KBM-7 (cell line): ENCODE results near the gene EHD1.
A peak's percentile ranks its signal among the peaks of the same experiment; 100 is the strongest.

Experiments
- DNase-seq: peaks from one replicate; pipeline ENCODE4 v3.0.0-alpha.2; 2015
- in situ Hi-C: fragments of 300-500 bp; cut with MboI; formaldehyde crosslinking; loops from 2 replicates; pipeline ENCODE4 v1.14.3; 2020; ENCODE audit warnings: low sequenced_read_pairs, low pct_unique_long_range_greater_than_20kb, mixed read lengths

Gene EHD1

DNA sequence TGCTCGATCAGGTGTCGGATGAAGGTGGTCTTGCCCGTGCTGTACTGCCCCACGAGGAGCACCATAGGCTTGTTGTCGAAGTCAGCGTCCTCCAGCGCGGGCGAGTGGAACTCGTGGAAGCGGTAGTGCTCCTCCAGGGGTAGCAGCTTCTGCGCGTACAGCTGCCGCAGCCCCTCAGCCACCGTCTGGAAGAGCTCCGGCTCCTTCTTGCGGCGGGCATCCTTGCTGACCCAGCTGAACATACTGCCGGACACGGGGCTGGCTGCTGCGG, 263 bp downstream of the EHD1 start:
- in situ Hi-C loops: no loop called here

DNA sequence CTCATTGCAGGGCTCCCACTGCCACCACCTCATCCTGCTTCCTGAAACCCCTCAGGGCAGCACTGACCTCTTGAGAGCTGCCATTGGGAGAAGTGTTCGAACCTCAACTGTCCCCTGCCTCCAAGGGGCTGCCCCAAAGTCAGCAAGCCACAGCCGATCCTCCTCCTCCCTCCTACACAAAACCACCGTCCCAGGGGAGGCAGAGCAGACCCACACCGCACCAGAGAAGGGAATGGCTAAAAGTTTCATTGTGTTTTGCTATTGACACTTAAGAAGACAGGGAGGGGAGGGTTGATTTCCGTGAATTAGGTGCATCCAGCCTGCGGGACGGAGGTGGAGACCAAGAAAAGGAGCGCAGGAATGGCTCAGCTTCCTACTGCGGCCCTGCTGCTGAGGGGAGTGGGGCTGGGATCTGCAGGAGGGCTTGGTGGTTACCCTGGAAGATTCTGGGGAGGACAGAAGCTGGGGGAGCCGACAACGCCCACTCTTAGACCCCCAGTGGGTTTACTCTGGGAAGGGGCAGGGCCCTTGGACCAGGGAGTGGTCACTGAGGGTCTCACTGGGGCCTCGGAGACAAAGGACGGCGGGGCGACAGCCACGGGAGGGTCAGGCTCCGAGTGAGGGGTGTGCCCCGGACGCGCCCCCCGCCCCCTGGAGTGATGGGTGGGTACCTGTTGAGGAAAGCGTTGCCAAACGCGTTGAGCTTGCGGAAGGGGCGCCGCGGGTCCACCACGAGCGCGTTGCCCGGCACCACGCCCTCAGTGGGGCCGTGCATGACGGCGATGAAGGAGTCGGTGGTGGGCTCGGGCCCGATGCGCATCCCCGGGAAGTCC, 815 bp downstream of the EHD1 start:
- peak; percentile 59 for DNase-seq
- in situ Hi-C loops: no loop called here

More for the DNA sequence above, 263 bp downstream of the EHD1 start:
- no peak for DNase-seq

DNA sequence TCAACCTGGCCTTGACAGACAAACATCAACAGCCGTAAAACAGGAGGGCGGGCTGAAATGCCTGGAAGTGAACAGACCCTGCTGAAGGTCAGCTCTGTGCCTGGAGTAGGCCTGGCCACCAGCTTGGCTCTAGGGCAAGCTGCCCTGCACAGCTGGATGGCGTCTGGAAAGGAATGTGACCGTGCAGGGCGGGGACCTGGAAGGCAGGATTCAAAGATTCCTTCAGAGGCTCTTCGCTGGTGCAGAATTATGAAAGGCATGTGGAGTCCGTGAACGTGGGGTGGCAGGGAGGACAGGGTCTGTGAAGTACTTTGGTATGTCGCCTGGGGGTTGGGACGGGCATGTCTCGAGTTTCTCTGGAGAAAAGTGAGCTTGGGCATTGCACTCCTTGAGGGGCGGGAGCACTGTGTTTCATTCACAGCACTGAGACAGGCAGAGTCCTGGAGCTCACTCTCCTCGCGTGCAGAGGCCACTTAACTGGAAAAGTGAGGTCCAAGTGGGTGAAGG, 1.5 kb downstream of the EHD1 start:
- DNase-seq: no peak
- in situ Hi-C loops: no loop called here

DNA sequence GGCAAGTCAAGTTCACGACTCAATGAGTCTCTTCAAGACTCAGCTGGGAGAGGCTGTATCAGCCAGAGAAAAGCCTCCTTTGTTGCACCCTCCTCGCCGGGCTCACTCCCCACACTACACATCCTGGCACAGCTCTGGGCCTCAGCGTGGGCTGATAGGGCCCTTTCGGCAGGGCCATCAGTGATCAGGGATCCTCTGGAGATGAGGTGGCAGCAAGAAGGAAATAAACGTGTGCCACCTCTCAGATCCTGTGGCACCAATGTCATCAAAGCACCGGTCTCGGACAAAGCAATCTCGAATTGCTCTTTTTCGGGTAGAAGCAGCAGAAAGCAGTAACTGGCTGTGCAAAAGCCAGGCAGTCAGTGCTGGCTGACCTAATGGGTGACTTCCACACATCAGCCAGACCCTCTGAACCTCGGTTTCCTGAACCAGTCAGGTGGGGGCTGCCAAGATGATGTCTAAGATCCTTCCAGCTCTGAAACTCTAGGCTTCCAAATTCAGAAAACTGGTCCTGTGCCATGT, 2.1 kb downstream of the EHD1 start:
- no peak for DNase-seq
- in situ Hi-C loops: no loop called here

DNA sequence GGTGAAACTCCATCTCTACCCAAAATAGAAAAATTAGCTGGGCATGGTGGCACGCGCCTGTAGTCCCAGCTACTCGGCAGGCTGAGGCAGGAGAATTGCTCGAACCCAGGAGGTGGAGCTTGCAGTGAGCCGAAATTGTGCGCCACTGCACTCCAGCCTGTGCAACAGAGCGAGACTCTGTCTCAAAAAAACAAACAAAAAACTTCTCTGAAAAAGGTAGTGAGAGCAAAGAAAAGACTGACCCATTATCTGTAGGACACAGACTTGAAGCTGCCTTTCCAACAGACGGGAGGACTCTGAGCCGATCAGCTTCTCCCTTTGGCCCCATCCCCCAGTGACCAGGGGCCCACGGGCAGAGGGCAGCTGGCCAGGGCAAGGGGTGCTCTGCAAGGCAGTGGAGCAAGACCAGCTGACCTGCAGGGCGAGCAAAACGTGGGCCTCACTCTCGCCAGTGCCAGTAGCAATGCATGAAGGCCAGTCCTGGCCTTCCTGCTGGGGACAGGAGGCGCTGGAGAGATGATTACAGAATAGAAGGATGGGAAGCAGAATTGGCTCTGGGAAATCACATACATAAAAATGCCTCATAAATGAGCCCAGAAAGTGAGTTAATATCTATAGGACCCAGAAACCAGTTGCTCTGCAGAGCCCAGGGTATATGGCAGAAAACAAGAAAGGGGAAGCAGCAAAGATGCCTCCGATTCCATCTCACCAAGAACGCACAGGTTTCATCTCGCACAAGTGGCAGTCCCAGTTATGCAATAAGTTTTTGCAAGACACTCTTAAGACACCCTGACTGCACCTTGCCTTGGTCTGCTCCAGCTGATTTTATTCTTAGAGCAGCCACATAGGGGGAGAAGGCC, 2.8 kb downstream of the EHD1 start:
- in situ Hi-C loops: no loop called here
- DNase-seq: no peak

DNA sequence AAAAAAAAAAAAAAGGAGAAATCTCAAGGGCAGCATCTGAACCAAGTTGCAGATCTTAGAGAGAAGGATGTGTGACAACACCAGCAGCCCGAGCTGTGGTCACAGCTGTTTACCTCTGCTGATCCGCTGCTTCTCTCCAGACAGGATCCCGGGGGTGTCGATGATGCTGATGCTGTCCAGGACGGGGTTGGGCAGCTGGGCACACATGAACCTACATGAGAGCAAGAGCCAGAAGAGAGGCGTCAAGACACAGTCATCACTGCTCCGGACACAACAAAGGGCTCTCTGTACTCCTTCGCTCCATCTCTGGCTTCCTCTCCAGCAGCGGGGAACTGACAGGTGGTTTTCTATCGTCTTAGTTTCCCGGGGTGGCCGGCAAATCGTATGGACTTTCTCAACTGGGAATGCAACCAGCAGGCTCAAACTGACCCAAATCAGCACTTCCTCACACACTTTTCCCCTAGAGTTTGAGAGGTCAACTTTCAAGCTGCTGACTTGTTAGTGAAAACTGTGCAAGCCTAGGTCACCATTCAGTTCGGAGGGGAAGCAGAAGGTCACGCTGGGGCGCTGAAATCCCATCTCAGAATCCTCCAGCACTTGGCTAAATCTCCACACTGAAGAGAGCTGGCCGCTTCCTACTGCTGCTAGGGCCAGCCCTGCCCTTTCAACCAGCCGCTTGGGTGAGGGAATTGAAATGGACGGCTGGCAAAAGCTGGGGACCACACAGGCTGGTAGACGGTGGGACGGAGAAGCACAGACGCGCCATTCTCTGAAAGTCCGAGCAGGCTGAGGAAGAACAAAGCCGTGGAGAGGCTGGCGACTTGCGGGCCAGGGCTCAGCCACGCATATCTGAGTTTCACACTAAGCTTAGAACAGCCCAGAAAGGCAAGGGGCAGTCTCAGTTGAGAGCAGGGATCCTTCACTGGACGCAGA, 3.8 kb downstream of the EHD1 start:
- in situ Hi-C loops: no loop called here
- DNase-seq: no peak

DNA sequence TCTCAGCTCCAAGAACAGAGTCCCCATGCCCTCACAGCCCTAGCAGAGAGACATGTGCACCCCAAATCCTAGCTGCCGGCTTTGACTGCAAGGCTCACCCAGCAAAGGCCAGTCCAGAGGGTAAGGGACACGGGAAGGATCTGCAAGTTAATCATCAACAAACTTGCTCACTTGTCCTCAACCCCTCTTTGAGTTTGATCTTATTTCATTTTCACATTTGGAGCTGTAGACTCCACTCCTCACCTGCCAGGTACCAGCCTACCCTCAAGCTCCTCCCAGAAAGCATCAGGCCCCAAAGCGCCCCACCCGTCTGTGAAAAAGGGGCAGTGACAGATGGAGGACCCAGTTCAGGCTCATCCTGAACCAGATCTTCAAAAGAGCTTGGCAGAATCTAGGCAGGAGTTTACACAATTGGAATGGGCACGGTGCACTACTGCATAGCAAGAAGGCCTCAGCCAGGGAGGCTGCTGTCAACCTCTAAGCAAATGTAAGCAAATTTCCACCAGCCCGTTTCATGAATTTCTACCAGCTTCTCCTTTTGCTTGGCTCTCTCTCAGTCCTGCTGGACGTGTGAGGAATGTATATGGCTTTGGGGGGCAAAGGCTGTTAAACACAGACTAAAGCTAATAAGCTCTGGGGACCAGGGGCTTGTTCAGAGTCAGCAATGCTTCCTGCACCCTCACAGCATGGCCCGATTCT, 5.5 kb downstream of the EHD1 start:
- in situ Hi-C loops: no loop called here
- no peak for DNase-seq

DNA sequence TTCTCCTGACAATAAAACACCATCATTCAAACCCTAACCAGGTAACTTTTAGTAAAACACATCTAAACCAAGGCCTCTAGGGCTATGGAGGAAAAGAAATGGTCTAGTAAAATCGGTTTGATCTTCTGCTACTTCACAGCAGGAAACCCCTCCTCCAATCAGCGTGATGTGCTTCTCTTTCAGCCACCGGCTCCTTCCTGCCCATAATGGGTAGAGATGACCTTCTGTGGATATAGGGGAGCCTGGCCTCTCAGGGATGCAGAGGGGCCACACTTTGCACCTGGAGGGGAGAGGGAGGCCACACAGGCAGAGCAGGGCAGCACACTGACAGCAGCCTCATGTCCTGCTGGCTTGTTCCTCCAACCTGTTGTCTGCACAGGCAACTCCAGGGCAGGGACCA, 6.9 kb downstream of the EHD1 start:
- no peak for DNase-seq
- in situ Hi-C loops: no loop called here

DNA sequence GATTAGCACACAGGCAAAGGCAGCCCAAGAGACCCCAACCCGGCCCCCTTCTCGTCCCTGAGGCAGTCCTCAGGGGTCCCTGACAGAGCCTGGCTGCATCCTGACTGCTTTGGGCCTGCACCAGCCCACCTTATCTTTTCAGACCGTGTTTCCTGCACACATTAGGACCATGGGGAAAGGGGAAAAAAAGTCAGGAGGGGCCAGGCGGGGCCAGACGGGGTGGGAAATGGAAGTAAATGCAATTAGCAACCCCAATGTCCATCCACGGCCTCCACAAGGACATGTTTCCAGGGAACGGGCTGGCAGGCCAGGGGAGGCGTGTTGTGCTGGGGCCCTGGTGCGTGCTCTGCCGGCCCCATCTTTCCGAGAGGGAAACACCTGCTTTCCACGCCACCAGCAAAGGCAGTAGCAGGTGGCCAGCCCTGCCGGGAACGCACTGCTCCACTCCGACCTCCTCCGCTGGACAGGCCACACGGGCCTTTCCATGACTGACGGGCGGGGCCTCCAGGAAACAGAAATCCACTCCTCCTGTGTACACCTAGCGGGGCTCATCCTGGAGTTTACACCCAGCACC, 7.4 kb downstream of the EHD1 start:
- DNase-seq: no peak
- in situ Hi-C loops: no loop called here

DNA sequence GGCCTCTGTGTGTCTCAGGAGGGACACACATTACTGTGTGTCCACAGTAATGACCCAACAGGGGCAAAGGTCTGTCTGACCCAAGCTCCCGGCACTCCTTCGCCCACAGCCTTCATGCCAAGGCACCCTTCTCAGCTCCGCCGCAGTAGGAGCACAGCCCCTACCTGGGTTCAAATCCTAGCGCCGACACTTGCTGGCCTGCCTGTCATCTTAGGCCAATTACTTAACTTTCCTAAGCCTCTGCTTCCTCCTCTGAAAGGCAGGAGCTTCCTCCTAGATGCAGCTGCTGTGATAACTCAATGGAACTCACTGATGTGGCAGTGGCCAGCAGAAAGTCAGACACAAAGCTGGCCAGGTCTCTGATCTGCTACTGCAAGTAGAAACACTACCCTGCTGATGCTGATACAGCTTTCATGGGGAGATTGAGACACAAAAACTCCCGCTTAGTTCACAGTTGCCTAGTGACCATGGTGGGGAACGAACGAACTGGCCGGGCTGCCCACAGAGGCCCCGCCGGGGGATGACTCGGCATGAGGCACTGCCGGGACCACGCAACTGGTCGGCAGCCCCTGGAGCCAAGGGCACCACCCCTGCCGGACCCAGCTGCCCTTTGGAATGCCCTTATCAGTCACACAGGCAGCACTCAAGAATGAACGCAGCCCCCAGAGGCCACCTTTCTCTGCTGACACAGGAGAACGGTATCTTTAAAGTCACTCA, 8.1 kb downstream of the EHD1 start:
- no peak for DNase-seq
- in situ Hi-C loops: no loop called here

DNA sequence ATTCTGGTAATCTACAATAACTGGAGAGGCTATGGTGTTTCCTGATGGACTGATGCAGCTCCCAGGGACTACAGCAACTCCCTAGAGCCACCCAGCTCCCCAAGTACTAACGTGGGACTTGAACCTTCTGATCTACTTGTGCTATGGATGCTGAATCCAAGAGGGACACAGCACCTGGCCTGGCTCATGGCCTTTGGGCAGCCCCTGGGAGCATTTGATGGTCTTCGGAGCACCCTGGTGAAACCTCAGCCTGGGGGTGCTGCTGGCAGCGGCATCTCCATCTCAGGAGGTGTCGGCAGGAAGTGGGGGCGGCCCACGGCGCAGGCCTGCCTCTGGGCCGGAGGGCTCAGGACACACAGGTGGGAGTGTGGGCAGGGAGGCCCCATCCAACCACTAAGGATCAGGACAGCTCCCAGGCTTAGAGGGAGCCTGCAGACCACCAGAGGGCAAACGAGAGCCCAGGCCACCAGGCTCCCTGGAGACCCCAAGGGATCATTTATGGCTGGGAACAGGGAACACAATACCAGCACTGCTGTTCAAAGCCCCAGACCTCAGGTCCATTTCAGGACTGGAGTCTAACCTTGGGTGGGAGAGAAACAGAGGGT, 8.7 kb downstream of the EHD1 start:
- in situ Hi-C loops: no loop called here
- DNase-seq: no peak

DNA sequence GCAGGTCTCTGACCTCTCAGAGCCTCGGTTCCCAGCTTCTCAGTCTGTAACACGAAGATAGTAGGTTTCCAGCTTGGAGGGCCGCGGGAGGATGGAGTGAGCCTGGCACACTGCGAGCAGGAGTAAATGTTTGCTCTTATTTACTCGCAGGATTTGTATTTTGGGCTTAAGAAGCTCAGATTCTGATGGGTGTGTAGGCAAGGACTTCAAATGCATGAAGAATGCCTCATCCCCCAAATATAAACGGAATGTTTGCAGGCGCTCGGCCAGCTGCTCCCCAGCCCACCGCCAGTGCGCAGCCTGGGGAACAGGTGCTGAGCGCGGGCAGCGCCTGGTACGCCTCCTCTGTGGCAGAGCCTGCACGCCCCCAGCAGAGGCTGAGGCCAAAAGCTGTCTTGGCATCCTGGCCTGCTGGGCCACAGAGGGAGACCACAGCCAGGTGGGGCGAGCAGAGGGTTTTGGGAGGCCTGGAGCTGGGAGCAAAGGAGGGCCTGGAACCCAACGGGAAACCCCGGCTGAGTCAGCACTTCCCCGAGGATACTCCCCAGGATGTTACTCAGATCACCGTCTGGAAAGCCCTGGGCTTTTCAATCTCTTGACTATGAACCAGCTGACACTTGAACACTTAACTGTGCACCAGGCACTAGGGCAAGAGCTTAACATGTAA, 9.4 kb downstream of the EHD1 start:
- no peak for DNase-seq
- in situ Hi-C loops: no loop called here

DNA sequence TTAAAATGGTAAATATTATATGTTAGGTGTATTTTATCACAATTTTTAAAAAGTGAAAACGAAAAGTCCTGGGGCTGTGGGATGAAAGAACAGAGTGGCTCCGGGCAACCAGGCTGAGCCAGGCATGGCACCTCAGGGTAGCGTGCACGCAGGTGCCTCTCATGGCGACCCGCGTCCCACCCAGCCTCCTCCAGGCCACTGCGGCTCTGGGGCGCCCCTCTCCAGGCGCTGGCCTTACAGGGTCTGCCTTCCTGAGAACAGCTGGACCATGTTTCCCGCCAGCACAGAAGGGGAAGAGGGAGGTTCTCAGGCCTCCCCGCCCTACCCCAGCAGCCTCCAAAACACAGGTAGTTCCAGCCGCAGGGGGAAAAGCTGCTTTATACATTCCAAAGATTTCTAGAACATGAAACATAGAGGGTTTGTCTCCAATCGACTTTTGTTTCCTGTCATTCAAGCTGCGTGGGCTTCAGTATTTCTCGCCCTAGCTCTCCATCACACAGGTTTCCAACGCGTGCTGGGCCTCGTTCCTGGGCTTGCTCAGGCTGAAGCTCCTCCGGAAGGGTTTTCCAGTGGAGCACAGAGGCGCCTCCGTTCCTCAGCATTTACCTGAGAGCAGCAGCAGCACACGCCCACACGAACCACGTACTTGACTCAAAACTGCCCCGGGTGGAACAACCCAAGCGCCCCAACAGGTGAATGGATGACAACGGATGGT, 10.5 kb downstream of the EHD1 start:
- in situ Hi-C loops: no loop called here
- DNase-seq: no peak

DNA sequence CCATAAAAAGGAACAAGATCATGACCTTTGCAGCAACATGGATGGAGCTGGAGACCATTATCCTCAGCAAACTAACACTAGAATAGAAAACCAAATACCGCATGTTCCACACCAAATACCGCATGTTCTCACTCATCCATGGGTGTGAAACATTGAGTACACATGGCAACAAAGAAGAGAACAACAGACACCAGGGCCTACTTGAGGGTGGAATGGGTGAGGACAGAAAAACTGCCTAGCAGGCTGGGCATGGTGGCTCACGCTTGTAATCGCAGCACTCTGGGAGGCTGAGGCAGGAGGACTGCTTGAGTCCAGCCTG, 12.3 kb downstream of the EHD1 start:
- in situ Hi-C loops: no loop called here
- DNase-seq: no peak

DNA sequence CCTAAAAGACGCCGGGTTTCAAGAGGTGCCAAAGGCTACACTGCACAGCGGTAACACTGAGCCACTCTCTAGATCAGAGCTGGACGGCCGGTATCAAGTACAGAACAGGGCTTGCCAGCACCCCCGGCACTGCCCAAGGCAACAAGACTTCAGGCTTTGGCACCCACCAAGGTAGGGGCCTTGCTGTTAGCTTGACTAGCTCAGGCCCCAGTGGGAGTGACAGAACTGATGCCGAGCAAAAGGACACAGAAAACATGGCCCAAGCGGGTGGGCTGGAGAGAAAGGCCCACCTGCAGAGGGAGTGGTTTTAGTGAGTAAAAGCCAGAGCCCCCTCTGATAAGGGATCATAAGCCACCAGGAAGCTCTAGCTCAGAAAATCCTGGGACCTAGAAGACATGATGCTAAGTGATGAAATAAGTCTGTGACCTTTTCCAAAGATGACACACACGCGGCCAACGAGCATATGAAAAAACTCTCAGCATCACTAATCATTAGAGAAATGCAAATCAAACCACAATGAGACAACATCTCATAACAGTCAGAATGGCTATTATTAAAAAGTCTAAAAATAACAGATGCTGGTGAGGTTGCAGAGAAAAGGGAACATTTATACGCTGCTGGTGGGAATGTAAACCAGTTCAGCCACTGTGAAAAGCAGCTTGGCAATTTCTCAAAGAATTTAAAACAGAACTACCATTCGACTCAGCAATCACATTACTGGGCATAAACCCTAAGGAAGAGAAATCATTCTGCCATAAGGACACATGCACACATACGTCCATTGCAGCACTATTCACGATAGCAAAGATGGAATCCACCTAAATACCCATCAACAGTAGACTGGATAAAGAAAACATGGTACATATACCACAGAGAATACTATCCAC, 12.9 kb downstream of the EHD1 start:
- DNase-seq: no peak
- in situ Hi-C loops: no loop called here
